Mucosa of descending colon (tissue), 3 donors: ENCODE measurements around the gene RTN4R. TPM values are rescaled to one million over a fixed set of nuclear protein-coding genes. Genes with fewer than 3 reads are reported as not detected.

Experiments used
- ATAC-seq: fragments of 200-7000 bp; cut with Tn5 transposase; one replicate; pipeline ENCODE4 v1.9.1; 2020; ENCODE audit warnings: mild to moderate bottlenecking, moderate library complexity
- DNase-seq, 3 donors: peaks; one replicate each; pipeline ENCODE4 v3.0.0-alpha.2; 2020
- H3K36me3 ChIP-seq: fragments of 200-600 bp; one replicate; pipeline ENCODE4 v1.8.0; 2021; ENCODE audit warnings: low read depth, mild to moderate bottlenecking
- H3K4me1 ChIP-seq: fragments of 200-600 bp; one replicate; pipeline ENCODE4 v1.8.0; 2021; ENCODE audit warnings: low read depth, mild to moderate bottlenecking
- H3K4me3 ChIP-seq: fragments of 200-600 bp; one replicate; pipeline ENCODE4 v1.8.0; 2021; ENCODE audit warnings: mild to moderate bottlenecking
- H3K9me3 ChIP-seq: fragments of 200-600 bp; one replicate; pipeline ENCODE4 v1.8.0; 2021; ENCODE audit warnings: mild to moderate bottlenecking
- intact Hi-C, 2 donors: fragments of 100-400 bp; cut with DNase I in 1 of 2; cut with micrococcal nuclease in 1 of 2; formaldehyde crosslinking; loops; one replicate each; pipeline versions ENCODE4 v1.11.0 to v1.11.1; 2022; cut with DNase I, micrococcal nuclease
- total RNA-seq, 3 donors: library from RNA; stranded (reverse); fragmentation: NEBNext Ultra II Directional in 2 of 3; extraction: Animal tissue kit (Norgen Biotek cat#: 25700) in 2 of 3; gene quantifications; one replicate each; pipeline versions ENCODE4 v1.2.1 to v1.2.4, GENCODE V29; 2021 to 2023
- TF ChIP-seq, protein P1 (sequence below): fragments of 200-600 bp; IDR thresholded peaks from one replicate; pipeline ENCODE4 v1.8.0; 2022; ENCODE audit warnings: antibody characterized with exemption, mild to moderate bottlenecking
- donor health status: DM: no; HTN: no; CAD: no; lungs with moderate emphysema.
- donor health status: DM: no; HTN: no; CAD: no.
- donor health status: DM: no; HTN: yes; CAD: no.

RTN4R gene
- total RNA-seq, 3 donors from 2014 or later, result 1.6 to 3.5 (median 2.5) TPM

- no peaks in the 10 kb centered on the region for H3K4me1 ChIP-seq
- H3K4me3 ChIP-seq, result no peak overlapping the region
- ATAC-seq (no peak), DNase-seq (no peak)
- no peaks in the 10 kb centered on the region for H3K9me3 ChIP-seq
- intact Hi-C loops, result no loop called here
- TF ChIP-seq, protein P1, sequence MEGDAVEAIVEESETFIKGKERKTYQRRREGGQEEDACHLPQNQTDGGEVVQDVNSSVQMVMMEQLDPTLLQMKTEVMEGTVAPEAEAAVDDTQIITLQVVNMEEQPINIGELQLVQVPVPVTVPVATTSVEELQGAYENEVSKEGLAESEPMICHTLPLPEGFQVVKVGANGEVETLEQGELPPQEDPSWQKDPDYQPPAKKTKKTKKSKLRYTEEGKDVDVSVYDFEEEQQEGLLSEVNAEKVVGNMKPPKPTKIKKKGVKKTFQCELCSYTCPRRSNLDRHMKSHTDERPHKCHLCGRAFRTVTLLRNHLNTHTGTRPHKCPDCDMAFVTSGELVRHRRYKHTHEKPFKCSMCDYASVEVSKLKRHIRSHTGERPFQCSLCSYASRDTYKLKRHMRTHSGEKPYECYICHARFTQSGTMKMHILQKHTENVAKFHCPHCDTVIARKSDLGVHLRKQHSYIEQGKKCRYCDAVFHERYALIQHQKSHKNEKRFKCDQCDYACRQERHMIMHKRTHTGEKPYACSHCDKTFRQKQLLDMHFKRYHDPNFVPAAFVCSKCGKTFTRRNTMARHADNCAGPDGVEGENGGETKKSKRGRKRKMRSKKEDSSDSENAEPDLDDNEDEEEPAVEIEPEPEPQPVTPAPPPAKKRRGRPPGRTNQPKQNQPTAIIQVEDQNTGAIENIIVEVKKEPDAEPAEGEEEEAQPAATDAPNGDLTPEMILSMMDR, result no peak
- H3K36me3 ChIP-seq, result no peaks in the 10 kb centered on the region
Measured at GRCh38 chr22:20194681-20195593, 73.2 kb downstream of the RTN4R start.

DNA sequence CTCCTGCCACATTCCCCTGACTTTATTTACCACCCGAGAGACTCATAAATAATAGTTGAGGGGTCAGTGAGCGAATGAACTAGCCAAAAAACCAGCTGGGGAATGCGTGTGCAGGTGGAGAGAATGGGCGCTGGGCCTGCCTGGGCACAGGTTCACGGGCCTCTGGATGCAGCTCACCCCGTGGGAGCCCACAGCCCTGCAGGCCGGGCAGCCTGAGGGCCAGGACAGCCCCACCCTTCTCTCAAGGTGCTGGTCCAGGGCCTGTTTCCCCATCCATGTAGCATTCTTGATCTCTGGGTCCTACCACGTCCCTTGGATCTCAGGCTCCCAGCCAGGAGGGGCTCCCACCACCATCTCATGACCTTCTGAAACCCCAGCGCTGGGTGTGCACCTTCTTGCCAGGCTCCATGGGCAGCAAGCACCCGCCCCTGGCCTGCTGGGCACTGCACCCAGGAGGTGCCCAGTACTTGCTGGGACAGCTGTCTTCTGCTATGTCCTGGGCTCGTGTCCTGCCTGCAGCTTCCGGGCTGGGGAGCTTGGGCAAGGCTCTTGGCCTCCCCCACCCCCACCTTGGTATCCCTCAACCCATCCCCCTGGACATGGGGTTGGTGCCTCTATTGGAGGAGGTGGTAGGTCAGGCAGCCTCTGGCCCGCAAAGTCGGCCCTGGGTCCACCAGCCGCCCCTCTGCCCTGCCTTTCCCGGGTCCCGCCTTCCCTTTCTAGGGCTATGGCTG lies 74.2 kb downstream of the RTN4R start:
- intact Hi-C loops, result no loop called here
- Histone ChIP-seq H3K36me3 (no peaks in the 10 kb centered on the region), H3K9me3 (no peaks in the 10 kb centered on the region), H3K4me1 (no peaks in the 10 kb centered on the region), H3K4me3 (no peak overlapping the region)
- TF ChIP-seq, protein P1, result no peak
- DNase-seq, result no peak
- ATAC-seq, result no peak

DNA sequence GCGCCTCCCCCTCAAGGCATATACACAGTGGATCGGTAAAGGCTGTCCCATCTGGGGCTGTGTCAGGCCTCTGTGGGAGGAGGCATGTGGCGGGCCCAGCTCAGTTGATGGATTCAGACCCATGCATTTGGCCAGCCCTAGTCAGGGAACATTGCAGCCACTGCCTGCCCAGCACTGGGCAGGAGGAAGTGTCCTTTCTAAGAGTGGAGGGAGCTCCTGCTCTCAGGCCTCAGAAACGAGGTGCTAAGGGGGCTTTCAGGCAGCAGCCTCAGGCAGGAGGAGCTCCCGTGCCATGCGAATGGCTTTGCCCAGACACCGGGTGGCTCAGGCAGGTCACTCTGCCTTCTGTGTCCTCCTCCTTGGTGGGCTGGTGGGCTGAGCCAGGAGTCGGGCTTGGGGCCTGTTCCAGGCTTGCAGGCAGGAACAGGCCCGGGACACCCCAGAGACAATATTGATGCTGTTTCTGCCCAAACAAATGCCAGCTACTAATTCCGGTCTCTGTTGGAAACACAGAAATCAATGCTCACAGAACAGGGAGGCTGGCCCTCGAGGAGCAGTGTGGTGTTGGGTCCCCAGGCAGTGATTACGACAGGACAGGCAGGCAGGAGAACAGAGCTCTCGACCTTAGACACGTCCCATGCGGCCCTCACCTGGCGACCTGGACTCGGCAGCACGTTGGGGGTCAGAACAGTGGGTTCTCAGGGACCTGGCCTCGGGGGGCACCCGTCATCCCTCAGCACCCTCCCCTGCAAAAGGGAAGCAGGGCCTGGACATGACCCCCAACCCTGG lies 75.0 kb downstream of the RTN4R start:
- intact Hi-C loops, result no loop called here
- no peak for ATAC-seq
- TF ChIP-seq, protein P1, result no peak
- Histone ChIP-seq H3K36me3 (no peaks in the 10 kb centered on the region), H3K4me1 (no peaks in the 10 kb centered on the region), H3K4me3 (no peak overlapping the region), H3K9me3 (no peaks in the 10 kb centered on the region)
- DNase-seq, result no peak

DNA sequence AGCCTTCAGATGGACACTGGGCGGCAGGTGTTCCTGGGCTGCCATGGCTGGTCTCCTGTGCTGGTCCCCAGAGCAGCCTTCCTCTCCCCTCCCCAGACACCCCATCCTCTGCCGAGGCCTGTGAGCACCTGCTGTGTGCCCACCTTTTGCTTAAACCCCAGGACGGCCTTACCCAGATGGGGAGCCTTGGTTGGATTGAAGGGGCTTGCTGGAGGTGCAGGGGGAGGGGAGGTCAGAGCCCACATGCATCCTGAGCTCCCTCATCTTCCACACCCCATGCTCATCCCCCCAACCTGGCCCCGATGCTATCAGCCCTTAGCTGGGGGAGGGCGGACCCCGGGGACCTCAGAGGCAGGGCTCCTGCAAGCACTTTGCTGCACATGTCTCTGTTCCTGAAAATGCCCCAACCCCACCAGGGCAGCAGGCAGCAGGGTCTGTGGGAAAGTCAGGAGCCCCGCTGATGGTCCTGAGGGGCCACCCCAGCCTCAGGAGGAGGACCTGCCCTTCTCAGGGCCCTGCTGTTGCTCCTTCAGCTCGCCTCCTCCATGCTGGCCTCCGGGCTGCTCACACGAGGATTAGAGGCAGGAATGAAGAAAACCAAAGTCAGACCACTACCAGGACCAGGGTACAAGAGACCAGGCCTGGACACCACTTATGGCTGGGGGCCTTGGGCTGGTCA lies 75.7 kb downstream of the RTN4R start:
- intact Hi-C loops, result no loop called here
- Histone ChIP-seq H3K4me1 (no peaks in the 10 kb centered on the region), H3K36me3 (no peaks in the 10 kb centered on the region), H3K9me3 (no peaks in the 10 kb centered on the region), H3K4me3 (no peak overlapping the region)
- no peak for ATAC-seq
- no peak for DNase-seq
- TF ChIP-seq, protein P1, result no peak

DNA sequence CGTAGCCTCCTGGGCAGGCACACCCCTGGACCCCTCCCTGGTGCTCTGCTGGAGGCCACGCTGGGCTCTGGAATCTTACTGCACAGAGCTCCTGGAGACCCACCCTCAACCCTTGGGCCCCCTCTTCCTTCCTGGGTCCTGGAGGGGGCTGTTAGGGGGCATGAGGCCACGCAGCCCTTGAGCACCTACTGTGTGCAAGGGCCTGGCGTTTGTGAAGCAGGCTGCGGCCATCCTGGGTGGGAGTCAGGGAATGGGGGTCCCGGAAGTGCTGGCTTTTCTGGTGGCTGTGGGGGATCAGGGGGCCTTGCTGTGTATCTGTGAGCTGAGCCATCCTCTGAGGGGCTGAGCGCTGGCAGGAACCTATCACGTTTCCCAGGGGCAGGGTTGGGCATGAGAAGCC lies 76.3 kb downstream of the RTN4R start:
- no peak for DNase-seq
- intact Hi-C loops, result no loop called here
- Histone ChIP-seq H3K4me1 (no peaks in the 10 kb centered on the region), H3K36me3 (no peaks in the 10 kb centered on the region), H3K9me3 (no peaks in the 10 kb centered on the region), H3K4me3 (no peak overlapping the region)
- no peak for ATAC-seq
- TF ChIP-seq, protein P1, result no peak
